OCI-LY1 (cell line): Measurements from ENCODE around the gene SORCS3.

Source experiments
- CTCF ChIP-seq: fragments of 200-600 bp; sonication (generic), shearing (Covaris generic); IDR thresholded peaks from 2 replicates; pipeline ENCODE4 v1.5.1; 2017; ENCODE audit warnings: mild to moderate bottlenecking, antibody characterized with exemption, low read length, moderate library complexity, mixed read lengths
- EZH2 ChIP-seq: fragments of 200-600 bp; sonication (generic), shearing (Covaris generic); IDR thresholded peaks from 2 replicates; pipeline ENCODE4 v1.8.0; 2017; ENCODE audit warnings: borderline replicate concordance, mixed run types, mild to moderate bottlenecking, antibody characterized with exemption, low read length, moderate library complexity, mixed read lengths

- TF ChIP-seq CTCF, result no peak
- no peak for TF ChIP-seq EZH2
These were observed 468.1 kb downstream of the SORCS3 start for GRCh38 chr10:105109164-105109563.
